Heart left ventricle (tissue), 16 donors: ENCODE data around the gene PMS2. TPM values are rescaled to one million over a fixed set of nuclear protein-coding genes. Genes with fewer than 3 reads are reported as not detected.

Source experiments
- ATAC-seq, 4 donors: fragments of 200-7000 bp; cut with Tn5 transposase; one replicate each; pipeline ENCODE4 v1.9.1; 2020 to 2022; ENCODE audit warnings: moderate library complexity in 4 of 4, mild to moderate bottlenecking in 3 of 4, moderate number of reproducible peaks in 1 of 4
- DNase-seq, 5 donors: peaks; one replicate each; pipeline ENCODE4 v3.0.0-alpha.2; 2020
- H3K27ac ChIP-seq, 12 donors: fragments of 200-600 bp; sonication (generic) in 4 of 12; one replicate each; pipeline versions ENCODE4 v1.5.0 to v1.8.0; 2016 to 2022; ENCODE audit warnings: mild to moderate bottlenecking in 2 of 12
- H3K27me3 ChIP-seq, 9 donors: fragments of 200-600 bp; sonication (generic) in 2 of 9; one replicate each; pipeline versions ENCODE4 v1.5.1 to v1.8.0; 2016 to 2022; ENCODE audit warnings: mild to moderate bottlenecking in 3 of 9
- H3K36me3 ChIP-seq, 9 donors: fragments of 200-600 bp; sonication (generic) in 2 of 9; one replicate each; pipeline versions ENCODE4 v1.5.0 to v1.8.0; 2018 to 2022; ENCODE audit warnings: mild to moderate bottlenecking in 2 of 9
- H3K4me1 ChIP-seq, 12 donors: fragments of 200-600 bp; sonication (generic) in 4 of 12; one replicate each; pipeline versions ENCODE4 v1.5.0 to v1.8.0; 2016 to 2022; ENCODE audit warnings: mild to moderate bottlenecking in 3 of 12
- H3K4me3 ChIP-seq, 12 donors: fragments of 200-600 bp; sonication (generic) in 4 of 12; one replicate each; pipeline versions ENCODE4 v1.5.0 to v1.8.0; 2017 to 2022; ENCODE audit warnings: mild to moderate bottlenecking in 9 of 12, moderate library complexity in 4 of 12
- H3K9me3 ChIP-seq, 12 donors: fragments of 200-600 bp; sonication (generic) in 4 of 12; one replicate each; pipeline versions ENCODE4 v1.5.0 to v1.8.0; 2016 to 2022; ENCODE audit warnings: mild to moderate bottlenecking in 1 of 12
- CTCF ChIP-seq, 12 donors: fragments of 200-600 bp; sonication (generic) in 4 of 12; IDR thresholded peaks; one replicate each; pipeline versions ENCODE4 v1.5.0 to v1.8.0; 2018 to 2022; ENCODE audit warnings: antibody characterized with exemption in 12 of 12, mild to moderate bottlenecking in 5 of 12
- POLR2A ChIP-seq, 2 donors: fragments of 450-650 bp; IDR thresholded peaks; one replicate each; pipeline ENCODE4 v1.6.1; 2017; ENCODE audit warnings: antibody characterized with exemption in 2 of 2, mild to moderate bottlenecking in 2 of 2, moderate library complexity in 2 of 2
- WGBS, 4 donors: extraction: QIAGEN DNeasy Blood & Tissue Kit in 2 of 4; methylation state at CpG; one replicate each; pipeline versions ENCODE4 v1.1.5 to v1.1.7; 2013 to 2018; 5-methylcytosine and 5-hydroxymethylcytosine counted together
- intact Hi-C, 10 donors: fragments of 100-400 bp; cut with DNase I; formaldehyde crosslinking; loops; one replicate each; pipeline versions ENCODE4 v1.11.1 to v1.14.2; 2022
- polyA plus RNA-seq, 2 donors: library from polyadenylated mRNA; stranded (reverse); fragments of 200-250 nt; gene quantifications; one replicate each; pipeline ENCODE4 v1.2.3, GENCODE V29; 2013
- total RNA-seq, 9 donors: library from RNA; depleted of rRNA in 2 of 9; stranded (reverse); fragments of >200 nt in 2 of 9; fragmentation: NEBNext Ultra II Directional in 3 of 9; extraction: Animal tissue kit (Norgen Biotek cat#: 25700) in 3 of 9; gene quantifications; one replicate each; pipeline versions ENCODE4 v1.1.0 to v1.2.4, GENCODE V29; 2016 to 2023
- donor health status: ischemic (EF 13 %, LVEDD 7.1; RV severe dilation, severe dysfunction).
- donor health status: healthy with polysubstance abuse.
- donor health status: DM: no; HTN: yes; CAD: no.
- donor health status: DM: no; HTN: no; CAD: no.
- donor health status: ischemic (EF 25% LVEDD 6.9; RV normal size, moderate dysfunction).
- donor health status: ischemic (EF 25% LVEDD 5.7; RV mildly dilated, moderate dysfunction).
- donor health status: healthy.
- donor health status: DM: yes; HTN: yes; CAD: no.
- donor health status: ischemic (EF 35%, LVEDD 5.7; RV mildly dilated, moderate dysfunction).
- donor health status: nonischemic (EF 11% LVEDD 7.7; RV severe dilation, severe dysfunction).
- donor health status: DM: yes; HTN: yes; CAD: no.
- donor health status: PGD.
- donor health status: ischemic (EF 29% LVEDD 5.4; RV normal size, mild dysfunction).
- donor health status: nonischemic (EF 23%, LVEDD 6.1; RV moderate dilation, normal function).

The PMS2 gene
- total and polyA plus RNA-seq, 11 donors: 2.4 to 10.5 (median 6.4) TPM

- peaks cover 0 to 94% (median 82%) of the 10 kb centered on the region in 9 donors for H3K36me3 ChIP-seq
- TF ChIP-seq POLR2A (IDR thresholded peaks at IDR 0.05) (no peak), CTCF (IDR thresholded peaks at IDR 0.05) (no peak)
- 46 to 59% (median 54%) methylated on average over 5 of the region's 5 CpGs for WGBS, 4 donors
Measured at GRCh38 chr7:6032167-6032566, 23.3 kb upstream of the PMS2 start.

GRCh38 chr7:6031567-6031966 is 22.7 kb upstream of the PMS2 start:
- no peaks in the 10 kb centered on the region for H3K27me3 ChIP-seq
- no peak overlapping the region for H3K4me3 ChIP-seq
- intact Hi-C loops: loop anchor here in 1 of 10 donors (10.0 kb wide), 1 partner anchor 113 kb away; no protein-coding TSS in a partner anchor
- no peak overlapping the region for H3K27ac ChIP-seq
- DNase-seq (no peak), ATAC-seq (no peak)
- TF ChIP-seq POLR2A (IDR thresholded peaks at IDR 0.05) (no peak), CTCF (IDR thresholded peaks at IDR 0.05) (no peak)
- H3K4me1 ChIP-seq: peaks cover 0 to 11% (median under 1%) of the 10 kb centered on the region in 12 donors
- 86 to 97% (median 93%) methylated on average over 3 of the region's 3 CpGs for WGBS, 4 donors
- H3K36me3 ChIP-seq: peaks cover 0 to 94% (median 82%) of the 10 kb centered on the region in 9 donors
- no peaks in the 10 kb centered on the region for H3K9me3 ChIP-seq

More at GRCh38 chr7:6032167-6032566, 23.3 kb upstream of the PMS2 start:
- H3K27ac ChIP-seq: no peak overlapping the region
- H3K4me3 ChIP-seq: no peak overlapping the region
- intact Hi-C loops: loop anchor here in 1 of 10 donors (10.0 kb wide), 1 partner anchor 113 kb away; no protein-coding TSS in a partner anchor
- DNase-seq: no peak
- H3K27me3 ChIP-seq: no peaks in the 10 kb centered on the region
- no peaks in the 10 kb centered on the region for H3K9me3 ChIP-seq
- no peak for ATAC-seq
- H3K4me1 ChIP-seq: peaks cover 0 to 8% (median 0%) of the 10 kb centered on the region in 12 donors

GRCh38 chr7:6030988-6031387 is 22.1 kb upstream of the PMS2 start, which contains the start of gene ANKRD61:
ANKRD61 (plus strand) TSS chr7:6031376; CDS start chr7:6031376, 0 bp downstream.
- intact Hi-C loops: loop anchor here in 1 of 10 donors (10.0 kb wide), 1 partner anchor 114 kb away; no protein-coding TSS in a partner anchor
- 77 to 95% (median 88%) methylated on average over 2 of the region's 2 CpGs for WGBS, 4 donors
- Histone ChIP-seq H3K27me3 (no peaks in the 10 kb centered on the region), H3K27ac (no peak within 1 kb of the TSS), H3K9me3 (no peaks in the 10 kb centered on the region), H3K4me3 (no peak within 1 kb of the TSS), H3K4me1 (peaks cover 0 to 17% (median 5%) of the 10 kb centered on the region in 12 donors), H3K36me3 (peaks cover 0 to 94% (median 80%) of the 10 kb centered on the region in 9 donors)
- ATAC-seq: no peak
- DNase-seq: no peak
- TF ChIP-seq POLR2A (IDR thresholded peaks at IDR 0.05) (no peak), CTCF (IDR thresholded peaks at IDR 0.05) (no peak)

GRCh38 chr7:6028563-6028962 is 19.7 kb upstream of the PMS2 start:
- Histone ChIP-seq H3K27ac (no peak overlapping the region), H3K4me3 (no peak overlapping the region), H3K27me3 (no peaks in the 10 kb centered on the region), H3K9me3 (no peaks in the 10 kb centered on the region), H3K36me3 (peaks cover 0 to 94% (median 81%) of the 10 kb centered on the region in 9 donors), H3K4me1 (peaks cover 0 to 37% (median 9%) of the 10 kb centered on the region in 12 donors)
- TF ChIP-seq CTCF (IDR thresholded peaks at IDR 0.05) (no peak), POLR2A (IDR thresholded peaks at IDR 0.05) (no peak)
- ATAC-seq: no peak
- intact Hi-C loops: no loop called here
- DNase-seq: no peak
- 89 to 95% (median 93%) methylated on average over 5 of the region's 5 CpGs for WGBS, 4 donors
